ENCODE results near the gene ZBTB1. TPM values are rescaled to one million over a fixed set of nuclear protein-coding genes. Genes with fewer than 3 reads are reported as not detected.
A peak's percentile ranks its signal among the peaks of the same experiment; 100 is the strongest.

Gene ZBTB1
- total RNA-seq, 6 donors from 2014 or later, result 34.3 to 74.0 (median 43.2) TPM

DNA sequence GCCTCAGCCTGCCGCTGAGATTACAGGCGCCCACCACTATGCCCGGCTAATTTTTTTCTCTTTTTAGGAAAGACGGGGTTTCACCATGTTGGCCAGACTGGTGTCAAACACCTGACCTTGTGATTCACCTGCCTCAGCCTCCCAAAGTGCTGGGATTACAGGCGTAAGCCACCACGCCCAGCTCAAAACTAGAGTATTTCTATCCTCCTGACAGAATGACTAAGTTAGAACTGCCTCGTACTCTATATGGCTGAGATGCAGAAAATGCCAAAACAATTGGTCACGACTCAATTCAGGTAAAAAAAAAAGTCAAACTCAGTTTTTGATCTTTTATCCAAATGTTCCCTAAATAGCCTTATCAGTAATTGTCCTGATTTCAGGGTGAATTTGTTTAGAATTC, 28.1 kb upstream of the ZBTB1 start:
- Histone ChIP-seq H3K9me3 (no peaks in the 10 kb centered on the region), H3K4me1 (no peaks in the 10 kb centered on the region), H3K4me3 (no peak overlapping the region), H3K27me3 (no peaks in the 10 kb centered on the region), H3K27ac (no peak overlapping the region), H3K36me3 (peaks cover 0 to 6% (median 2%) of the 10 kb centered on the region in 4 donors)
- DNase-seq, result no peak
- 94 to 95% methylated on average over 8 of the region's 8 CpGs for WGBS, 2 donors
- TF ChIP-seq, protein P1, sequence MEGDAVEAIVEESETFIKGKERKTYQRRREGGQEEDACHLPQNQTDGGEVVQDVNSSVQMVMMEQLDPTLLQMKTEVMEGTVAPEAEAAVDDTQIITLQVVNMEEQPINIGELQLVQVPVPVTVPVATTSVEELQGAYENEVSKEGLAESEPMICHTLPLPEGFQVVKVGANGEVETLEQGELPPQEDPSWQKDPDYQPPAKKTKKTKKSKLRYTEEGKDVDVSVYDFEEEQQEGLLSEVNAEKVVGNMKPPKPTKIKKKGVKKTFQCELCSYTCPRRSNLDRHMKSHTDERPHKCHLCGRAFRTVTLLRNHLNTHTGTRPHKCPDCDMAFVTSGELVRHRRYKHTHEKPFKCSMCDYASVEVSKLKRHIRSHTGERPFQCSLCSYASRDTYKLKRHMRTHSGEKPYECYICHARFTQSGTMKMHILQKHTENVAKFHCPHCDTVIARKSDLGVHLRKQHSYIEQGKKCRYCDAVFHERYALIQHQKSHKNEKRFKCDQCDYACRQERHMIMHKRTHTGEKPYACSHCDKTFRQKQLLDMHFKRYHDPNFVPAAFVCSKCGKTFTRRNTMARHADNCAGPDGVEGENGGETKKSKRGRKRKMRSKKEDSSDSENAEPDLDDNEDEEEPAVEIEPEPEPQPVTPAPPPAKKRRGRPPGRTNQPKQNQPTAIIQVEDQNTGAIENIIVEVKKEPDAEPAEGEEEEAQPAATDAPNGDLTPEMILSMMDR (IDR thresholded peaks at IDR 0.05), result no peak
- TF ChIP-seq POLR2A (IDR thresholded peaks at IDR 0.05), result no peak
- TF ChIP-seq EP300 (IDR thresholded peaks at IDR 0.05), result no peak
- TF ChIP-seq POLR2AphosphoS5 (IDR thresholded peaks at IDR 0.05), result no peak
- ATAC-seq (ENCODE audit: low FRiP score in 2 of 2), result no peak

DNA sequence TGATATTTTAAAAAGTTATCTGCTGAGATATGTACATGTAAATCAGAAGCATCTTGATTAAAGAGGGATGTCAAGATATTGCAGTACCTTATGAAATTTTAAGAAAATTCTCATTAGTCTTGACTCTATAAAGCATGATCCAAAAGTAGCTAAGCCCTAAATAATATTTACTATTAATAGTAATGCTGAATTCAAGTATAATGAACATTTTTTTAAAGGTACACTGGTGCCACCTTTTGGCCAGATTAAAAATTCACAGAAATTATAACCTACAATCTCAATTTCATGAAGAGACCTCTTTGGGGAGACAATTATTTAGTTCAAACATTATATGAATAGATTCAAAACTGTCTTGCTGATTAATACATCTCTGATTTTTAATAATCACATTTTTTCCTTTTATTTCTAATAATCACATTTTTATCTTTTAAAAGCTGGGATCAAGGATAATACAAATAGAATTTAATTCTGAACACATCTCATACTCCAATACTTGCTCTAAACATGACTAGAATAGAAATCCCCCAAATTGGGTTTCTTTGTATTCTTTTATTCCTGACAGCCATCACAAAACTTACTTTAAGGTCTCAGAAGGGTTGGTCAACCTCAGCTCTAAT, 25.8 kb upstream of the ZBTB1 start:
- ATAC-seq (ENCODE audit: low FRiP score in 2 of 2), result no peak
- no peaks in the 10 kb centered on the region for H3K27me3 ChIP-seq
- no peak for DNase-seq

DNA sequence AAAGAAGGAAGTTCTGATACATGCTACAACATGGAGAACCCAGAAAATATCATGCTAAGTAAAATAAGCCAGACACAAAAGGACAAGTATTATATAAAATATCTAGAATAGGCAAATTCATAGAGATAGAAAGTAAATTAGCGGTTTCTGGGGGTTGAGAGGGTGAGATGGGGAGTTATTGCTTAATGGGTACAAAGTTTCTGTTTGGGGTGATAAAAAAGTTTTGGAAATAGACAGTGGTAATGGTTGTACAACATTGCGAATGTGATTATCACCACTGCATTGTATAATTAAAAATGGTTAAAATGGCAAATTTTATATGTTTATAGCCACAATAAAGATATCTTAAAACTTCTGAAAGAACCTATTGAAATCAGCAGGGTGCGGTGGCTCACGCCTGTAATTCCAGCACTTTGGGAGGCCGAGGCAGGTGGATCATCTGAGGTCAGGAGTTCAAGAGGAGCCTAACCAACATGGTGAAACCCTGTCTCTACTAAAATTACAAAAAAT, 15.9 kb upstream of the ZBTB1 start:
- no peak for DNase-seq
- peaks cover 0 to 48% (median 18%) of the 10 kb centered on the region in 4 donors for H3K36me3 ChIP-seq
- no peaks in the 10 kb centered on the region for H3K27me3 ChIP-seq
- H3K27ac ChIP-seq, result no peak overlapping the region
- no peaks in the 10 kb centered on the region for H3K9me3 ChIP-seq
- no peak overlapping the region for H3K4me3 ChIP-seq
- no peaks in the 10 kb centered on the region for H3K4me1 ChIP-seq
- ATAC-seq (ENCODE audit: low FRiP score in 2 of 2), result no peak
- TF ChIP-seq POLR2AphosphoS5 (IDR thresholded peaks at IDR 0.05) (no peak), POLR2A (IDR thresholded peaks at IDR 0.05) (no peak), EP300 (IDR thresholded peaks at IDR 0.05) (no peak)
- TF ChIP-seq, protein P1 (IDR thresholded peaks at IDR 0.05), result no peak
- 89 to 95% methylated on average over 5 of the region's 5 CpGs for WGBS, 2 donors

More for the DNA sequence above, 25.8 kb upstream of the ZBTB1 start:
- Histone ChIP-seq H3K36me3 (peaks cover 0 to 6% (median 2%) of the 10 kb centered on the region in 4 donors), H3K4me1 (no peaks in the 10 kb centered on the region), H3K4me3 (no peak overlapping the region), H3K27ac (no peak overlapping the region), H3K9me3 (no peaks in the 10 kb centered on the region)
- TF ChIP-seq, protein P1 (IDR thresholded peaks at IDR 0.05), result peak in 4 of 6 experiments; percentile 16 to 45 (median 35)
- TF ChIP-seq EP300 (IDR thresholded peaks at IDR 0.05) (no peak), POLR2AphosphoS5 (IDR thresholded peaks at IDR 0.05) (no peak), POLR2A (IDR thresholded peaks at IDR 0.05) (no peak)

DNA sequence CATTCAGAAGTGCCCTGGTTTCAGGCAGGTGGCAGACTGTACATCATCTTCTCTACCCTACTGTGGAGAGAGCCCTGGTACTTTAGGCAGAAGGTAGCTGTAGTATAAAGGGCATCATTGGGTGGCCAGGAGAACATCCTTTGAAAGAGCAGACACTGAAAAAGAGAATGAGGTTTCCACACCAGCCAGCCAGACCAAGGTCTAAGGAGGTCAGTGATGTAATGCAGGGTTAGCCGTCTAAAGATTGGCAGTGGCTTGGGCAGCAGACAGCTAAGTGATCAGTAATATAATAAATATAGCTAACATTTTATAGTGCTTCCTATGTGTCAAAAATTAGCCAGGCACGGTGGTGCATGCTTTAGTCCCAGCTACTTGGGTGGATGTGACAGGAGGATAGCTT, 12.9 kb upstream of the ZBTB1 start:
- Histone ChIP-seq H3K4me1 (no peaks in the 10 kb centered on the region), H3K4me3 (no peak overlapping the region), H3K27me3 (no peaks in the 10 kb centered on the region), H3K27ac (no peak overlapping the region), H3K36me3 (peaks cover 0 to 43% (median 21%) of the 10 kb centered on the region in 4 donors), H3K9me3 (no peaks in the 10 kb centered on the region)
- DNase-seq, result no peak
- no peak for ATAC-seq (ENCODE audit: low FRiP score in 2 of 2)
- TF ChIP-seq POLR2A (IDR thresholded peaks at IDR 0.05), result no peak
- no peak for TF ChIP-seq POLR2AphosphoS5 (IDR thresholded peaks at IDR 0.05)
- no peak for TF ChIP-seq EP300 (IDR thresholded peaks at IDR 0.05)
- TF ChIP-seq, protein P1 (IDR thresholded peaks at IDR 0.05), result no peak
- WGBS, 2 donors, result 88 to 90% methylated on average over 2 of the region's 2 CpGs

DNA sequence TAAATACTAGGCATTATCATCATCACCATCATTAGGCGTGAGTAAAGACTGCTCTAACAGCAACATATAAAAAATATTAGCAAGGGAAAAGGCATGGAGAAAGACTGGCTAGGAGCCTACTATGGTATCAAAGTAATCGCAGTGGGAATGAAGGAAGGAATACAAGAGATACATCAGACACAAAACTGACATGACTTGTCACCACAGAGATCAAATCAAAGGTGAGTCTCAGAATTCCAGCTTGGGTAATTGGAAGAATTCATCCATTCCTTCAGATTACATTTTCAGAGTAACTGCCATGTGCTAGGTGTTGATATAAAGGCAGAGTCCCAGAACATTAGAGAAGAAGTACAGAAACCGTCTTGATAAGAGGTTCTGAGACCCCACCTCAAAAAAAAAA, 11.1 kb upstream of the ZBTB1 start:
- TF ChIP-seq POLR2A (IDR thresholded peaks at IDR 0.05) (no peak), EP300 (IDR thresholded peaks at IDR 0.05) (no peak), POLR2AphosphoS5 (IDR thresholded peaks at IDR 0.05) (no peak)
- TF ChIP-seq, protein P1 (IDR thresholded peaks at IDR 0.05), result no peak

More for the DNA sequence above, 11.1 kb upstream of the ZBTB1 start:
- H3K9me3 ChIP-seq, result no peaks in the 10 kb centered on the region
- no peaks in the 10 kb centered on the region for H3K4me1 ChIP-seq
- peaks cover 0 to 28% (median 12%) of the 10 kb centered on the region in 4 donors for H3K36me3 ChIP-seq
- H3K27ac ChIP-seq, result no peak overlapping the region
- 86 to 94% methylated on average over 3 of the region's 3 CpGs for WGBS, 2 donors
- ATAC-seq (ENCODE audit: low FRiP score in 2 of 2), result no peak
- no peak for DNase-seq
- H3K4me3 ChIP-seq, result no peak overlapping the region
- H3K27me3 ChIP-seq, result no peaks in the 10 kb centered on the region

Data from upper lobe of left lung (tissue), 6 donors.